Measurements from ENCODE around the gene LAMA4.

DNA sequence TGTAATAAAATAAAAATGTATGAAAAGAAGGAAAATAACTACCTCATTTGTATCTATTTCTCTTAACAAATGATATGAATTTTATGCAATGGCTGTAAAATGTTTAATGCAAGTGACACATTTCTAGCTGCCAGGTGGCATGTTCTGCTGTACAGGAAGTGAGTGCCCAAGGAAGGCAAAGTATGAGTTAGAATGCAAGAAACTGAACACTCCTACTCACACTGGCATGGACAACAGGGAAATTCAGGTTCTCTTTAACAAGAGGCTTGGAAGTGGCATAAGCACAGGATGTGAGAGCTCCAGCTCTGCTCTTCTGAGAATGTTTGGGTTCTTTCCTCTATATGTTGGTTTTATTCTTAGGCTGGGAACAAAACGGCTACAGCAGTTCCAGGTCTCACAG lies 20.4 kb upstream of the LAMA4 start:
- TF ChIP-seq JUND (IDR thresholded peaks at IDR 0.05) (no peak), RAD21 (IDR thresholded peaks at IDR 0.05) (no peak), SP1 (IDR thresholded peaks at IDR 0.05) (no peak), YY1 (IDR thresholded peaks at IDR 0.05) (no peak), TAF1 (conservative IDR thresholded peaks at IDR 0.05) (no peak), GABPA (IDR thresholded peaks at IDR 0.05 in 1 of 2, conservative IDR thresholded peaks at IDR 0.05 in 1 of 2) (no peak), RXRA (IDR thresholded peaks at IDR 0.05) (no peak)
- TF ChIP-seq, protein P1, sequence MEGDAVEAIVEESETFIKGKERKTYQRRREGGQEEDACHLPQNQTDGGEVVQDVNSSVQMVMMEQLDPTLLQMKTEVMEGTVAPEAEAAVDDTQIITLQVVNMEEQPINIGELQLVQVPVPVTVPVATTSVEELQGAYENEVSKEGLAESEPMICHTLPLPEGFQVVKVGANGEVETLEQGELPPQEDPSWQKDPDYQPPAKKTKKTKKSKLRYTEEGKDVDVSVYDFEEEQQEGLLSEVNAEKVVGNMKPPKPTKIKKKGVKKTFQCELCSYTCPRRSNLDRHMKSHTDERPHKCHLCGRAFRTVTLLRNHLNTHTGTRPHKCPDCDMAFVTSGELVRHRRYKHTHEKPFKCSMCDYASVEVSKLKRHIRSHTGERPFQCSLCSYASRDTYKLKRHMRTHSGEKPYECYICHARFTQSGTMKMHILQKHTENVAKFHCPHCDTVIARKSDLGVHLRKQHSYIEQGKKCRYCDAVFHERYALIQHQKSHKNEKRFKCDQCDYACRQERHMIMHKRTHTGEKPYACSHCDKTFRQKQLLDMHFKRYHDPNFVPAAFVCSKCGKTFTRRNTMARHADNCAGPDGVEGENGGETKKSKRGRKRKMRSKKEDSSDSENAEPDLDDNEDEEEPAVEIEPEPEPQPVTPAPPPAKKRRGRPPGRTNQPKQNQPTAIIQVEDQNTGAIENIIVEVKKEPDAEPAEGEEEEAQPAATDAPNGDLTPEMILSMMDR (IDR thresholded peaks at IDR 0.05; ENCODE audit: low read depth, low read length, missing input control) = no peak
- TF ChIP-seq, protein P2, sequence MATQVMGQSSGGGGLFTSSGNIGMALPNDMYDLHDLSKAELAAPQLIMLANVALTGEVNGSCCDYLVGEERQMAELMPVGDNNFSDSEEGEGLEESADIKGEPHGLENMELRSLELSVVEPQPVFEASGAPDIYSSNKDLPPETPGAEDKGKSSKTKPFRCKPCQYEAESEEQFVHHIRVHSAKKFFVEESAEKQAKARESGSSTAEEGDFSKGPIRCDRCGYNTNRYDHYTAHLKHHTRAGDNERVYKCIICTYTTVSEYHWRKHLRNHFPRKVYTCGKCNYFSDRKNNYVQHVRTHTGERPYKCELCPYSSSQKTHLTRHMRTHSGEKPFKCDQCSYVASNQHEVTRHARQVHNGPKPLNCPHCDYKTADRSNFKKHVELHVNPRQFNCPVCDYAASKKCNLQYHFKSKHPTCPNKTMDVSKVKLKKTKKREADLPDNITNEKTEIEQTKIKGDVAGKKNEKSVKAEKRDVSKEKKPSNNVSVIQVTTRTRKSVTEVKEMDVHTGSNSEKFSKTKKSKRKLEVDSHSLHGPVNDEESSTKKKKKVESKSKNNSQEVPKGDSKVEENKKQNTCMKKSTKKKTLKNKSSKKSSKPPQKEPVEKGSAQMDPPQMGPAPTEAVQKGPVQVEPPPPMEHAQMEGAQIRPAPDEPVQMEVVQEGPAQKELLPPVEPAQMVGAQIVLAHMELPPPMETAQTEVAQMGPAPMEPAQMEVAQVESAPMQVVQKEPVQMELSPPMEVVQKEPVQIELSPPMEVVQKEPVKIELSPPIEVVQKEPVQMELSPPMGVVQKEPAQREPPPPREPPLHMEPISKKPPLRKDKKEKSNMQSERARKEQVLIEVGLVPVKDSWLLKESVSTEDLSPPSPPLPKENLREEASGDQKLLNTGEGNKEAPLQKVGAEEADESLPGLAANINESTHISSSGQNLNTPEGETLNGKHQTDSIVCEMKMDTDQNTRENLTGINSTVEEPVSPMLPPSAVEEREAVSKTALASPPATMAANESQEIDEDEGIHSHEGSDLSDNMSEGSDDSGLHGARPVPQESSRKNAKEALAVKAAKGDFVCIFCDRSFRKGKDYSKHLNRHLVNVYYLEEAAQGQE (IDR thresholded peaks at IDR 0.05) = no peak
- TF ChIP-seq, protein P3, sequence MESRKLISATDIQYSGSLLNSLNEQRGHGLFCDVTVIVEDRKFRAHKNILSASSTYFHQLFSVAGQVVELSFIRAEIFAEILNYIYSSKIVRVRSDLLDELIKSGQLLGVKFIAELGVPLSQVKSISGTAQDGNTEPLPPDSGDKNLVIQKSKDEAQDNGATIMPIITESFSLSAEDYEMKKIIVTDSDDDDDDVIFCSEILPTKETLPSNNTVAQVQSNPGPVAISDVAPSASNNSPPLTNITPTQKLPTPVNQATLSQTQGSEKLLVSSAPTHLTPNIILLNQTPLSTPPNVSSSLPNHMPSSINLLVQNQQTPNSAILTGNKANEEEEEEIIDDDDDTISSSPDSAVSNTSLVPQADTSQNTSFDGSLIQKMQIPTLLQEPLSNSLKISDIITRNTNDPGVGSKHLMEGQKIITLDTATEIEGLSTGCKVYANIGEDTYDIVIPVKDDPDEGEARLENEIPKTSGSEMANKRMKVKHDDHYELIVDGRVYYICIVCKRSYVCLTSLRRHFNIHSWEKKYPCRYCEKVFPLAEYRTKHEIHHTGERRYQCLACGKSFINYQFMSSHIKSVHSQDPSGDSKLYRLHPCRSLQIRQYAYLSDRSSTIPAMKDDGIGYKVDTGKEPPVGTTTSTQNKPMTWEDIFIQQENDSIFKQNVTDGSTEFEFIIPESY (IDR thresholded peaks at IDR 0.05) = no peak
- TF ChIP-seq, protein P4, sequence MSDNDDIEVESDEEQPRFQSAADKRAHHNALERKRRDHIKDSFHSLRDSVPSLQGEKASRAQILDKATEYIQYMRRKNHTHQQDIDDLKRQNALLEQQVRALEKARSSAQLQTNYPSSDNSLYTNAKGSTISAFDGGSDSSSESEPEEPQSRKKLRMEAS (IDR thresholded peaks at IDR 0.05) = no peak

Measured in liver (tissue), 3 donors.